IPS-18a (cell line): Measurements from ENCODE around the gene MREG.
"Not testable (repeated sequence)": the region's sequence is repeated elsewhere in the genome, so short reads cannot be mapped to it uniquely, and the experiment has no call there.

Experiments used
- H3K27ac ChIP-seq: one replicate; pipeline ENCODE4 v1.5.1; 2013; ENCODE audit warnings: low read length
- H3K27me3 ChIP-seq: one replicate; pipeline ENCODE4 v1.6.1; 2013; ENCODE audit warnings: mild to moderate bottlenecking, low read length; ENCODE audit not compliant: control insufficient read depth, insufficient read depth
- H3K36me3 ChIP-seq: one replicate; pipeline ENCODE4 v1.6.1; 2013; ENCODE audit warnings: low read depth, low read length; ENCODE audit not compliant: control insufficient read depth
- H3K4me1 ChIP-seq: one replicate; pipeline ENCODE4 v1.6.1; 2013; ENCODE audit warnings: low read depth, low read length; ENCODE audit not compliant: control insufficient read depth
- H3K4me3 ChIP-seq: one replicate; pipeline ENCODE4 v1.5.1; 2013; ENCODE audit warnings: low read length
- H3K9ac ChIP-seq: one replicate; pipeline ENCODE4 v1.6.1; 2013; ENCODE audit warnings: mild to moderate bottlenecking, low read length, moderate library complexity
- H3K9me3 ChIP-seq: one replicate; pipeline ENCODE4 v1.6.1; 2013; ENCODE audit warnings: low read depth, low read length; ENCODE audit not compliant: control insufficient read depth

The MREG gene

GRCh38 chr2:216003876-216004696 lies 9.3 kb downstream of the MREG start:
- H3K36me3 ChIP-seq, result no peaks in the 10 kb centered on the region
- H3K9me3 ChIP-seq, result no peaks in the 10 kb centered on the region

GRCh38 chr2:216002693-216003092 lies 10.7 kb downstream of the MREG start:
- Histone ChIP-seq H3K4me1 (peaks cover 54% of the 10 kb centered on the region), H3K9me3 (no peaks in the 10 kb centered on the region), H3K36me3 (no peaks in the 10 kb centered on the region), H3K4me3 (no peak overlapping the region), H3K27ac (no peak overlapping the region), H3K9ac (no peak overlapping the region), H3K27me3 (no peaks in the 10 kb centered on the region)

More at GRCh38 chr2:216003876-216004696, 9.3 kb downstream of the MREG start:
- H3K9ac ChIP-seq, result no peak overlapping the region
- no peaks in the 10 kb centered on the region for H3K27me3 ChIP-seq
- H3K27ac ChIP-seq, result no peak overlapping the region
- H3K4me3 ChIP-seq, result no peak overlapping the region
- H3K4me1 ChIP-seq, result peaks cover 54% of the 10 kb centered on the region

GRCh38 chr2:216002101-216002678 lies 11.2 kb downstream of the MREG start:
- H3K4me1 ChIP-seq, result peaks cover 54% of the 10 kb centered on the region
- H3K9ac ChIP-seq, result peak overlapping the region; percentile 3
- no peak overlapping the region for H3K27ac ChIP-seq

GRCh38 chr2:216001216-216002100 lies 11.9 kb downstream of the MREG start:
- Histone ChIP-seq H3K27me3 (no peaks in the 10 kb centered on the region), H3K4me3 (no peak overlapping the region), H3K9ac (peak overlapping the region; percentile 3), H3K27ac (no peak overlapping the region), H3K9me3 (no peaks in the 10 kb centered on the region), H3K4me1 (peaks cover 47% of the 10 kb centered on the region), H3K36me3 (peaks cover 5% of the 10 kb centered on the region)

More at GRCh38 chr2:216002101-216002678, 11.2 kb downstream of the MREG start:
- H3K4me3 ChIP-seq, result no peak overlapping the region
- no peaks in the 10 kb centered on the region for H3K9me3 ChIP-seq
- H3K27me3 ChIP-seq, result no peaks in the 10 kb centered on the region
- peaks cover 5% of the 10 kb centered on the region for H3K36me3 ChIP-seq

GRCh38 chr2:215998636-215999035 lies 14.7 kb downstream of the MREG start:
- Histone ChIP-seq H3K27me3 (no peaks in the 10 kb centered on the region), H3K9ac (no peak overlapping the region), H3K27ac (no peak overlapping the region), H3K4me1 (peaks cover 36% of the 10 kb centered on the region), H3K9me3 (no peaks in the 10 kb centered on the region), H3K36me3 (peaks cover 14% of the 10 kb centered on the region), H3K4me3 (no peak overlapping the region)

- Histone ChIP-seq H3K9me3 (no peaks in the 10 kb centered on the region), H3K4me1 (peaks cover 25% of the 10 kb centered on the region), H3K9ac (no peak overlapping the region), H3K27ac (no peak overlapping the region), H3K4me3 (no peak overlapping the region), H3K27me3 (no peaks in the 10 kb centered on the region), H3K36me3 (peaks cover 14% of the 10 kb centered on the region)
Observed at GRCh38 chr2:215997219-215997618, 16.1 kb downstream of the MREG start.

GRCh38 chr2:215994911-215995310 lies 18.4 kb downstream of the MREG start:
- Histone ChIP-seq H3K9ac (no peak overlapping the region), H3K4me3 (no peak overlapping the region), H3K36me3 (peaks cover 14% of the 10 kb centered on the region), H3K27me3 (no peaks in the 10 kb centered on the region), H3K27ac (no peak overlapping the region), H3K9me3 (no peaks in the 10 kb centered on the region), H3K4me1 (peaks cover 11% of the 10 kb centered on the region)

- not testable (repeated sequence) for H3K9me3 ChIP-seq, H3K4me1 ChIP-seq, H3K27me3 ChIP-seq, H3K4me3 ChIP-seq, H3K27ac ChIP-seq, H3K36me3 ChIP-seq, H3K9ac ChIP-seq
Observed at GRCh38 chr2:215988556-215989207, 24.7 kb downstream of the MREG start.

GRCh38 chr2:215985257-215985656 lies 28.1 kb downstream of the MREG start:
- Histone ChIP-seq H3K4me3 (no peak overlapping the region), H3K4me1 (no peaks in the 10 kb centered on the region), H3K36me3 (no peaks in the 10 kb centered on the region), H3K9me3 (no peaks in the 10 kb centered on the region), H3K27ac (no peak overlapping the region), H3K9ac (no peak overlapping the region), H3K27me3 (no peaks in the 10 kb centered on the region)

GRCh38 chr2:215984661-215985060 lies 28.7 kb downstream of the MREG start:
- H3K4me1 ChIP-seq, result no peaks in the 10 kb centered on the region
- H3K27ac ChIP-seq, result no peak overlapping the region
- no peaks in the 10 kb centered on the region for H3K36me3 ChIP-seq
- no peaks in the 10 kb centered on the region for H3K27me3 ChIP-seq
- H3K9me3 ChIP-seq, result no peaks in the 10 kb centered on the region
- no peak overlapping the region for H3K9ac ChIP-seq
- H3K4me3 ChIP-seq, result no peak overlapping the region
